Epithelial cell of prostate (primary cell): ENCODE results near the gene ID2.

Source experiments
- DNase-seq: peaks from one replicate; pipeline ENCODE4 v3.0.0-alpha.2; 2011; ENCODE audit warnings: low read depth, low spot score
- H3K27ac ChIP-seq: fragments of 450-650 bp; 2 replicates; pipeline ENCODE4 v1.5.1; 2017; ENCODE audit warnings: mild to moderate bottlenecking

The ID2 gene

DNA sequence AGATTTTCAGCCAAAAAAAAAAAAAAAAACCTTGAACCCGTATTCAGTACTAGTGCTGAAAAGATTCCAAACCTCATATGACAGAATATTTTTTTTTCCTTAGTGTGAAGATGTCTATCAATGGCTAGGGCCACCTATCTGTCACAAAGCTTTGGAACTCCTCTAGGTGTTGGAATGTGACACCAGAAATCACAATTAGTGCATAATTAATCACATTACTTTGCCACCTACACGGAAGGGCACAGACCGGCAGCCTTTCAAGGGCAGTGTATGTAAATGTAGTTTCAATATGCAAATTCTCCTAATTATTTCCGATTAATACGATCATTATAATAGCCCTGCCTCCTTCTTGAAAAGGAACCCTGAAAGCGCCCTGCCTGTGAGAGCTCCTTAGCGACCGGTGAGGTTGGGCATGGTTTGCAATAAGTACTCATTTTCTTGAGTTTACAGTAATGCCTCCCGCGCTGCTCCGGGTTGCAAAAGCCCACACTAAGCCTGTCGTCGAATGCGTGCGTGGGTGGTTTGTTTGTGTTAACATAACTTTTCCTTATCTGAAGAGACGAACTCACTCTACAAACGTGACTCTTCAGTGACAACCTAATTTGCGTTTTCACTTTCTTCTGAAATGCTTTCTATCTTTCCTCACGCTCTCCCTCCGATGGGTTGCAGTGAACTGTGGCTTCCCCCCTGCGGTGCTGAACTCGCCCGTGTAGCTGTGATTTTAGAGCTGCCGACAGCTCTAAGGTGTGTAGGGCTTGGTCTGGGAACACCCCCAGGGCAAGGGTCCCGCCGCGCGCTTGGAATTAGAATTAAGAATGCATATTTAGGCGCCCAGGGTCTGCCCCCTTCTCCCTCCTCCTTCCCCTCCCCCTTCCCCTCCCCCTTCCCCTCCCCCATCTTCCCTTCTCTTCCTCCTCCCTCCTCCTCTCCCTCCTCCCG, 765 bp upstream of the ID2 start:
- H3K27ac ChIP-seq = peak overlapping the region; percentile 71
- DNase-seq = no peak

DNA sequence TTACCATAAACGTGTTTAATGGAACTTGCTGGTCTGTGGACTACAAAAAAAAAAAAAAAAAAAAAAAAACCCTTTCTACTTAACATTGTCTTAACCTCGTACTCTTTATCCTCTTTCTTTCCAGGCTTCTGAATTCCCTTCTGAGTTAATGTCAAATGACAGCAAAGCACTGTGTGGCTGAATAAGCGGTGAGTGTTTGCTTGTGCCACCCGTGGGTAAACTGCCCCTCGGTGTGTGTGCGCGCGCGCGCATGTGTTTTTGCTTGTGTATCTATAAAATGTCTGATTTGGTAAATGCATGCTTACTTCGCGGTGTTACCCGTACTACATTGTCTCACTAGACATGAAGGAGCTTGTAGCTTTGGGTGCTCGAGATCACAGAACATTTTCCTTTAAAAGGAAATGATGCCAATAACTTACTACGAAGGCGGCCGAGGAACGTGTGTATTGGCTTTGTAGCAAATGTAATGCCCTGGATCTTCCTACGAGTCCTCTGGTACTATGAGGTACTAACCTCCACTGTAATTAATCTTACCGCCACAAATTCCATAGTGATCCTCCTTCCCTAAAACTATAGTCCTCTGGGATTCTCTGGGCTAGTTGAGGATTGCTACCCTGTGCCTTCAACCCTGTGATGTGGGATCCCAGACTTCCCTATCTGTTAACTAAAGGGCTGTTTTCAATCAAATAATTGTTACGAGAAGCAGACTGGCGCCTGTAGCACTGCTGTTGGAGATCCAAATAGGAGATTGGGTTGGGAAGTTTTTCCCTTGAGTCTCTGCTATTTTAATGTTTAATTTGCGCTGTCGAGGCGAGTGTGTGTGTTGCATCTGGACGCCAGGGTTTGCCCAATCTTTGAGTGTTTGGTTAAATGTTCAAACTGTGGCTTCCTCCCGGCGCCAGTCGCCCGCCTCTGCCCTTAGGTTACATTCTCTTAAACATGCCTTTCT, 1.1 kb downstream of the ID2 start:
- no peak overlapping the region for H3K27ac ChIP-seq
- DNase-seq = no peak

DNA sequence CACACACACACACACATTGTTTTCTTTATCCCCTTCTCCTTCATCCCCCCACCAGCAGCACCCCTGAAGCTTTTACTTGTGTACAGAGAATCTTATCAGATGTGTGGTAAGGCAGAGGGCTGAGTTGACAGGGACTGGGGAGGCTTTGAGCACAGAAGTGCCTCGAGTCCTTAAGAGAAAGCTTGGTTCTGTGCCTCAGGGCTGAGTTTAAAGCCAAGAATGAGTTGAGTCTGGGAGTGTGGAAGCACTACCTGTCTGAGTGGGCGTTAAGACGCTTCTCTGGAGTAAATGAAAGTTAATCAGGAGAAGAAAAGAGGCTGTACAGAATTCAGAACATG, 2.7 kb downstream of the ID2 start:
- no peak for DNase-seq
- no peak overlapping the region for H3K27ac ChIP-seq

DNA sequence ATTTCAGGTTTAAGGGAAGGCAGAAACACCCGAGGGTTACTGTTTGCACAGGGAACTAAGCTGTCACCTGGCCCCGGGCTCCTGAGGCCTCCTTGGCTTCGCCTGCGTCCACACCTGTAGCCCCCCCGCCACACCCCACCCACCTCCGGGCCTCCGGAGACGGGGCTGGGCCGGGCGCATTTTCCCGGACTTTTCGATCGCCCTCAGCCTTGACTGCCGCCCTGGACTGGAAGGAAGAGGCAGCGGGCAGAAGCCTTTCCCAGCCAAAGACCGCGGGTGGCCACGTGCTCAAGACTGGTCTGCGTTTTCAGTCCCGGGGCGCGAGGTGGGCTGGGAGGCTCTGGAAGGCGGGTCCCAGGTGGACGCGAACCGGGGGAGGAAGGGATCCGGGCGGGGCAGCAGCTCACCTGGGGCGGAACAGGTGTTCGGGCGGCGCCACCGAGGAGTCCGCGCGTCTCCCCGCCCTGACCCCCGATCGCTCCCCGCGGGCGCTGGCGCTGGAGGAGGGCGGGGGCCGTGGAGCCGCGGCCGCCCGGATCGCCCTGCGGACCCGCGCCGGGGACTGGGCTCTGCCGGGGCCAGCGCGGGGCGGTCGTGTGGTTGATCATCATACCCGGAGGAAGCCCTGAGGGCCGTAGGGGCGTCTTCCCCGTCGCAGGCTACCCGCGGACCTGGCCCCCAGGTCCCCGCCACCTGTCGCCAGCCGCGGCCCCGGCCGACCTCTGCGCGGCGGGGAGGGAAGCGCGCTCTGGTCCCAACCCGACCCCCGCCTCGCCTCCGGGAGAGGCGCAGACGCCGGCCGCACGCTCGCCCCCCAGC, 3.2 kb downstream of the ID2 start:
- no peak overlapping the region for H3K27ac ChIP-seq
- no peak for DNase-seq

DNA sequence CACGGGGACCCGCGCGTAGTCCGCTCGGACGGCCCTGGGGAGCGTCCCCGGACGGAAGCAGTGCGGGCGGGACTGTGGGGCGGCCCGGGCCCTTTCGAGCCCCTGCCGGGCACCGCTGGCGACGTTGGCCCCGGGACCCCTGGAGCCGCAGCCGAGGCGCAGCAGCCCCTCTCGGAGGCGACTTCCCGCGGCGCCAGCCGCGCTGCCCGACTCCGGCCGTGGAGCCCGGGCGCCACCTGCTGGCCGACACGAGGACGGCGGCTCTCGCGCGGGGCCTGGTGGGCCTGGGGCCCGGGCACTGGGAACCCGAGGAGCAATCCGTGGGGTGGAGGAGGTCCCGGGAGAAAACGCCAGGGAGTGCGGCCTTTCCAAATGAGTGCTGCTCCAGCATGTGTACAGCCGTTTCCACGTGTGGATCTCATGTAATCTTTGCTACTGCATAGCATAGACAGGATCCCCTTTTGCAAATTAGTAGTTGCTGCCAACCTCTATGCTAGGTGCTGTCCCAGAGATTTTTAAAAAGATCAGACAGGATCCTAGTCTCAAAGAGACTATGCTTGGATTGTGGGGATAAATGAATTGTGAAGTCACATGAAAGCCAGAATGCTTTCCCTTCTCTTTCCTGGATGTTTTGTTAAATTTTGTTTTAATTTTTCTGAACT, 4.0 kb downstream of the ID2 start:
- DNase-seq = no peak
- no peak overlapping the region for H3K27ac ChIP-seq

DNA sequence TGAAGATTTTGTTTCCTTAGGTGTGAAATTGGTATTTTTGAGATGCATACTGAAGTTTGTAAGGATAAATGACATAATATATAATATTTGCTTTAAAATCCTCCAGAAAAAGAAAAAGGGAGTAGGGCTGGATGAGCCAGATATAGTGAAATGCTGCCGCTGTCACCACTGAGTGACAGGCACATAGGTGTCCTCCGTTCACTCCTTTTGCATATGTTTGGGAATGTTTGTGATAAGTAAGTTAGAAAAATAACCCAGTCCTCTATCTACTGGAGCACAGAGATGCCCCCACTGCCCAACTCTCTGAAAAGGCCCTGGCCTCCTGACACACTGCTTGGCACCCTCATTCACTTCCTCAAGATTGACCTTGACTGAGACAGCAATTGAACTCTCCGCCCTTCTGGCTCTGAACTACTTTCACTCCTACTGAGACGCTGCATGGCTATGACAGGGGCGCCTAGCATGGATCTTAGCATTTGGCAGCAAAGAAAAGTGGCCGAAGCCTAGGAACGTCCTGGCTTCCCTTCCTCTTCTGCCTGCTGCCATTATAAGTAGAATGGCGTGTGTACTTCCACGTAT, 10.1 kb downstream of the ID2 start:
- H3K27ac ChIP-seq = no peak overlapping the region
- DNase-seq = no peak

DNA sequence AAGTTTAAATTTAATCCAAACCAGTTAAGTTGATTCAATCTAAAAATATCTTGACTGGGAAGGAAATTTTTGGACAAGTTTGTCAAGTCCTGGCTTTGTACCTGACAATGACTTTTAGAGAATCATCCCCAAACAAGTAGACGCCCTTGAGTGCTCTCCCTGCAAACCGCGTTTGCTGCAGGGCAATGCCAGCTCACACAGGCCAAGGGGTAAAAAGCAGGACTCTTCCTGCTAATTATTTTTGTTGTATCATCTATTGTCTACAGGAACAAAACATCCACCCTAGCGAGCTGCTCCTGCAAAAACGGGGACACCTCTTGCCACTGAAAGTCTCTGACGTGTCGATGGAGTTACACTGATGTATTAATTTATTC, 10.9 kb downstream of the ID2 start:
- no peak for DNase-seq
- H3K27ac ChIP-seq = no peak overlapping the region

DNA sequence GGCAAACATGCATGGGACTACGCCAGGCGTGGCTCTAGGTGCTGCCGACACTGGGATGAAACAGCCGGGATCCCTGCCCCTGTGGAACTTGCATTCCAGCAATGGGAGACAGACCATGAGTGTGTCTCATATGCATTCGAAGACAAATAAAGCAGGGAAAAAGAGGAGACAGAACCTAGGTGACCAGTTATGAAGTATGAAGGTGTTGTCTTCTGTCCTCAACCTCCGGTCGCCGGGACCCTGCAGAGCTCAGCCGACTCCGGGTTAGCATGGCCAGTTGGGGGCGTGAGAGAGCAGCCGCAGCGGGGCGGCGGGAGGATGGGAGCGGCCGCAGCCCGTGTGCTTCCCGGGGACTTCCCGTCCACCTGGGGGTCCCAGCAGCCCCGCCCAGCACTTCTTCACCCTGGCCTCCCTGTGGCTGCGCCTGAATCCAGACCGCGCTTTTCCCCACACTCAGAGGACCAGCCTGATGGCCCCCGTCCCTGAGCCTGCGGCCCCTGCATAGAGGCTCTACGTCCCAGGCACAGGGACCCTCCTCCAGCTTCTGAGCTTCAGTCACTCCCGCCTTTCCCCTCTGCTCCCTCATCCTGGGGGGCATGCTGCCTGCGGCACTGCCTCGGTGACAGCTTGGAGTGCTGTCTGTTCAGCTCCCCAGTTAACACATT, 11.4 kb downstream of the ID2 start:
- no peak for DNase-seq
- no peak overlapping the region for H3K27ac ChIP-seq

DNA sequence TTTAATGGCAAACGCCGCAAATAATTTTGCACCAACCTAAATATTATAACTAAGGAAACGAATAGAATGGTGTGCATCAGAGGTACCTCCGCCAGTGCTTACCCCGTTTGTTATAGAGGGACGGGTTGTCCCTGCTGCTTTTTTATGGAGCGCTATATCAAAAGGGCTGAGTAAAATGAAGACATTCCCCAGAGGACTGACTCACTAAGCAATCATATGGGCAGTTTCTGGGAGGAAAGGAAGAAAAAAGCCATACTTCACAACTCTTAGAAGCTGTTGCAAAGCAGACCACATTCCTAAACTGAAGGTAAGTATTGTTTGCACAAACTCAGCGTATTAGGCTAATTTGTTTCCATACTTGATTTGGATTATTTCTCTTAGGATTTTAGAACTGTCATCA, 12.9 kb downstream of the ID2 start:
- no peak for DNase-seq
- H3K27ac ChIP-seq = no peak overlapping the region

DNA sequence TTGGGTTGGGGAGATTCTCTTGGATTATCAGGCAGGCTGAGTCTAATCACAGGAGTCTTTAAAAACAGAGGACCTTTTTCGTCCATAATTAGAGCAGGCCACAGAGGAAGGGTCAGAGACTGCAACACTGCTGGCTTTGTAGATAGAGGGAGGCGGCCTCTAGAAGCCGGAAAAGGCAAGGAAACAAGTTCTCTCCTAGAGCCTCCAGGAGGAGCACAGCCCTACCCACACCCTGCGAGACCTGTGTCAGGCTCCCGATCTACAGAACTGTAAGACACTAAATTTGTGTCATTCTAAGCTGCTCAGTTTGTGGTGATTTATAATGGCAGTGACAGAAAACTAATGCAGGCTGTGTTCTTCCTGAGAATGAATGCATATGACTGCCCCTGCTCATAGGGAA, 15.3 kb downstream of the ID2 start:
- DNase-seq = no peak
- no peak overlapping the region for H3K27ac ChIP-seq

DNA sequence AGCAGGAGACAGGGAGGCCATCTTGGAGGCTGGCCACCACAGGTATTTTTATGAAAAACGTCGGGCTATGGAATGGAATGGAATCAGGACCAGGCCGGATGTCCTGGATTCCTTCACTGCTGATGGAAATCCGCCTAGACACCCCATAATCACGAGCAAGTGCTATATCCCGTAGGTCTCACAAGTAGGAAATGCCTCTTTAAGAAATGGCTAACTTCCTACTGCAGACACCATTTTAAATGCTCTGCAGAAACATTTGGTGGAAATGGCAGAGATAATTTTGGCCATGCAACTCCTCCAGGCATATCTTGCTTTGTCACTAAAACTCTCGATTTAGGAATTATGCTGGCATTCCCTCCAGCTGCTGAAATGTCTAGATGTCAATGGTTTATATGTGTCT, 18.0 kb downstream of the ID2 start:
- H3K27ac ChIP-seq = no peak overlapping the region
- DNase-seq = no peak

DNA sequence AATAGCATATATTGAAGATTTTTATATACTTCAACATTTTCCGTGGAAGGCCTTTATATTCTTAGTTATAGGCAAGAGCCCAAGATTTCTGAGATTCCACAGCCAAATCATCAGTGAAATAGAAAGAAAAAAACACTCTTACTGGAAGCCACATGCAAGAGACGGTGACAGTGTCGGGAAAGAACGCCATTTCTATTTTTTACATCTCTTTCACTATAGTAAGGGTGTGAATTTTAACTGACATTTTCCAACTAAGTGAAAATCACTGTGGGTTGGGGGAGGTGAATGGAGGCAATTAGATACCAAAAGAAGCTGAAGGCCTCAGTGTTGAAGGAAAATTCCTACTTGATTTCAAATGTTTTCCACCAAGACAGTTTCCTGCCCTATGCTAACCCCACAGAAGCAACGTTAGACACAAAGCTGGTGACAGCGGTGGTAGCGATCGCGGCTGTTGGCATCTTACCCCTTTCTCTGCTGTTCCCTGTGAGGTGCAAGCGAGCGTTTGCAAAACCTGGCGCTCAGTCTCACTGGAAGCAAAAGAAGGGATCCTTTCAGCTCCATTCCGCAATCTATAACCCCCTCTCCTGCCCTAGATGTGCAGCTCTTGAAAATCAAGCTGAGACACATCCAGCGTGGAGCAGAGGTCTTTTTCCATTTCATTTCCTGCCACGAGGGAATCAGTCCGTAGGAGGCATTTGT, 20.0 kb downstream of the ID2 start:
- DNase-seq = no peak
- H3K27ac ChIP-seq = no peak overlapping the region

DNA sequence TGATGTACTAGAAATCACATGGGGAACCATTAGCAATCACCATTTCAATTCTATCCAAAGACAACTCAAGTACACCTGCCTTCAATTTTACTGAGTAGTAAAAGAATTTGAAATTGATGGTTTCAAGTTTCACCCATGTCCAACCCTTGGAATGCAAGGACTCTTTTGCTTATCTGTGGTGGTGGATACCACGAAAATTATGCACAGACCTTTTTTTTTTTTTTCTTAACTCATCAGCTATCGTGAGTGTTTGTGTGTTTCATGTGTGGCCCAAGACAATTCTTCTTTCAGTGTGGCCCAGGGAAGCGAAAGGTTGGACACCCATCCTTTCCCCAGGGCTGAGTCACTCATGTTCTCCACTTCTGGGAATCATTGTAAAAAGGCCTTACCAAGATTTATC, 23.1 kb downstream of the ID2 start:
- H3K27ac ChIP-seq = no peak overlapping the region
- no peak for DNase-seq

DNA sequence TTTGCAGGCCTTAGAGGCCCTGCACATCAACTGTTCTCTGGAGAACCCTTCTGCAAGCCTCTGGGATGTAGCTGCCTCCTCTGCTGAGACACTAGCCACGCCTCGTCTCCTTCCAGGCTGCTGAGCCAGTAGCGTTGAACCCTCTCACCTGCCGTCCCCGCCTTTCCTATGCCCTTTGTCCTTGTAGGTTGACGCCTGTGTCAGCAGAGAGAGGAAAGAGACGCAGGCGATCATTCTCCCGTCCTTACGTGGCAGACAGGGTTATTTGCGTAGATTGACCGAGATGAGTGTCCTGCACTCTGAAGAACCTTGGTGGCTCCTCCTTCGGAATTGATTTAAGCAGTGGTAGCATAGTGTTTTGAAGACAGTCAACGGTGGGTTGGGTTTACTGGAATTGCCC, 27.8 kb downstream of the ID2 start:
- no peak for DNase-seq
- no peak overlapping the region for H3K27ac ChIP-seq

DNA sequence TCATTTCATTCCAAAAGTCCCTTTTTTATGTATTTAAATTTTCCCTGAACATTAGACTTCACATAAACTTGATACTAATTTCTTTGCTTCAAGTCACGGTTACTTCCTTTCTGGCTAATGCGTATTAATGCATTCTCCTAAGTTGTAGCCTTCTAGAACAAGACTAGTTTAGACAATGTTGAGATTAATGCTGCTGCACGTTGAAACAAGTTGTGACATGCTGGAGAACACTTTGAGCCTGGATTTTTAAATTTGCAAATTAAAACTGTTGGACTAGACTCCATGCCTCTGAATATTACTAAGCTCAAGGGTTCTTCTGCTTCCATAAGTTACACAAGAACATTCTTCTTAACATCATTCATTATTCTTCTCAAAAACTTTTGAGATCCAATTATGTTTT, 29.1 kb downstream of the ID2 start:
- DNase-seq = no peak
- no peak overlapping the region for H3K27ac ChIP-seq

DNA sequence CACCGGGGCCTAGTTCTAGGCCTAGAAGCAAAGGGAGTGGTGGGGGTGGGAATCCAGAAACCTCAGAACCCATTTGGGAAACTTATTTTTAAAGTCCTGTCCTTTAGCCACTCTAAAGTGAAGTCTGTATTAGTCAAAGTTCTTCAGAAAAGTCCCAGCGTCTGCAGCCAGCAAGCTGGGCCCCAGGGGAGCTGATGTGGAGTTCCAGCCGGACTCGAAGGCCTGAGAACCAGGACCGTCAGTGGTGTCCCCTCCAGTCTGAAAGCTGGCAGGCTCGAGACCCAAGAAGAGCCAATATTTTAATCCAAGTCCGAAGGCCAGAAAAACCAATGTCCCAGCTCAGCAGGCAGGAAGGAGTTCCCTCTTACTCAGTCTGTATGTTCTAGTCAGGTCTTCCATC, 32.4 kb downstream of the ID2 start:
- DNase-seq = no peak
- H3K27ac ChIP-seq = no peak overlapping the region

DNA sequence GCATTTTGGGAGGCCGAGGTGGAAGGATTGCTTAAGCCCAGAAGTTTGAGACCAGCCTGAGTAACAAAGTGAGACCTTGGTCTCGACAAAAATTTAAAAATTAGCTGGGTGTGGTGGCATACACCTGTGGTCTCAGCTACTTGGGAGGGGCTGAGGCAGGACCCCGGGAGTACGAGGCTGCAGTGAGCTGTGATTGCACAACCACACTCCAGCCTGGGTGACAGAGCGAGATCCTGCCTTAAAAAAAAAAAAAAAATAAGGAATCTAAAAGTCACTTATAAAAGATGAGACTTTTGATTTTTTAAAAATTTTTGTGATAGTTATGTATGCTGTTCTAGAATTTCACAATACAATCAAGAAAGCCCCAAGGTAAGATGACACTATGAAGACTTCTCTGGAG, 33.1 kb downstream of the ID2 start:
- DNase-seq = no peak
- no peak overlapping the region for H3K27ac ChIP-seq

DNA sequence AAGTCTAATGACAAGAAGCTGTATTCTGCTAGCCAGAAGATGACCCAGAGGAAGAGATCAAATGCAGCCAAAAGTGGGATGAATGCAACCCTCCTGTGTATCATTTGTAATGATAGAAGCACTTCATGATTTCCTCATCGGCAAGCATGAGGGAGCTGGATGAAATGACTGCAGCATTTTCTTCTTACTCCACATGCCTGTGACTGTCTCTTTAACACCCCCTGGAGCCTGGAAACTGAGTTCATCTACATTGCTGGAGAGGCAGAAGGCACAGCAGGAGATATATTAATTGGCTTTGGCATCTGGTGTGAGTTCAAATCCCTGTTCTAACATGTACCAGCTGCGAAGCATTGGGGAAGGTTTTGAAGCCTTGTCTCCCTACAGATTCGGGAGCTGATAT, 37.7 kb downstream of the ID2 start:
- H3K27ac ChIP-seq = no peak overlapping the region
- DNase-seq = peak; percentile 24

DNA sequence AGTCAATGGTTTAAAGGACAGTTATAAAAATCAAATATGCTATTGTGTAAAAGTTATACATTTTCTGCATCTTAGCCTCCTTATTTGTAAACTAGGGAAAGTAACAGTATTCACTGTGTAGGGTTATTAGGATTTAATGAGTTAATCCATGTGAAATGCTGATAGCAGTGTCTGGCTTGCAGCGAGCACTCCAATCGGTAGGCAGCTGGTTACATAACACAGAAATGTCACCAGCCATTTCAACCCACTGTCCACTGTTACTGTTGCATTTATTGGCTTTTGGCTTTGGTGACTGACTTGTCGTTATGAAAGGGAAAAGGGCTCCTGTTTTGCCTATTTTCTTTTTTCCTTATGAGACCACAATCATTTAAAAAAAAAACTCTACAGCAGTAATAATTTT, 38.9 kb downstream of the ID2 start:
- no peak overlapping the region for H3K27ac ChIP-seq
- DNase-seq = no peak
